ENCODE data around the gene CDC42BPA.

Gene CDC42BPA

DNA sequence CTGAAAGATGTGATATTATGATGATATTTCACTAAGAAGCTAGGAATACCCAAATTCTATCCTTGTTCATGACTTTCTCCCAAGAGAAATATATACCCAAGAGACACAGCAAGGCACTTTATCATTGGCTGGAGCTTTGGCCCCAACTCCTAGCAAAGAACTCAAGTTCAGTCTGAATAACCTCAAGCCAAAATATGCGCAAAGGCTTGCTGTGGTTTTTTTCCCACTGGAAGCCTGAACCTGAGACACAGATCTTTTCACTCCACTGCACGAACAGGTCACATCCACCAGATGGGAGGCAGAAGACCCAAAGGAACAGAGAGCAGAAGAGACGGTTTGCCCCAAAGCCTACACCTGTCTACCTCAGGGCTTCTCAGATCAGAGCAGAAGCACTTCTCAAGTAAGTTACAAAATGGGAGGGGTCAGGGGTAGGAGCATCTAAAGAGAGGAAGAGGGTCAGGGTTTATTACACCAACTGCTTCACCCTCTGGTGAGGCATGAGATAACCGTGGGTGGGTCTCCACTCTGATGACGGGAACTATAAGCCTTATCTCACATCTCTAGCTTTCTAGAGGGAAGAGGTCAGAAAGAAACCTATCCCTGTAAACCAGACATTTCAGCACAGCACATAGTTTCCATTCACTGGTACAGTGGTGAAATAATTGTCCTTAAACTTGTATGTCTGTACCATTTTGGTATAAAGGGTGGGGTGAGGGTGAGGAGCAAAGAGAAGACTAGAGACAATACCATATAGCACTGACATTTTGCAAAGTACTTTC is 17.1 kb upstream of the CDC42BPA start:
- TF ChIP-seq, protein P1, sequence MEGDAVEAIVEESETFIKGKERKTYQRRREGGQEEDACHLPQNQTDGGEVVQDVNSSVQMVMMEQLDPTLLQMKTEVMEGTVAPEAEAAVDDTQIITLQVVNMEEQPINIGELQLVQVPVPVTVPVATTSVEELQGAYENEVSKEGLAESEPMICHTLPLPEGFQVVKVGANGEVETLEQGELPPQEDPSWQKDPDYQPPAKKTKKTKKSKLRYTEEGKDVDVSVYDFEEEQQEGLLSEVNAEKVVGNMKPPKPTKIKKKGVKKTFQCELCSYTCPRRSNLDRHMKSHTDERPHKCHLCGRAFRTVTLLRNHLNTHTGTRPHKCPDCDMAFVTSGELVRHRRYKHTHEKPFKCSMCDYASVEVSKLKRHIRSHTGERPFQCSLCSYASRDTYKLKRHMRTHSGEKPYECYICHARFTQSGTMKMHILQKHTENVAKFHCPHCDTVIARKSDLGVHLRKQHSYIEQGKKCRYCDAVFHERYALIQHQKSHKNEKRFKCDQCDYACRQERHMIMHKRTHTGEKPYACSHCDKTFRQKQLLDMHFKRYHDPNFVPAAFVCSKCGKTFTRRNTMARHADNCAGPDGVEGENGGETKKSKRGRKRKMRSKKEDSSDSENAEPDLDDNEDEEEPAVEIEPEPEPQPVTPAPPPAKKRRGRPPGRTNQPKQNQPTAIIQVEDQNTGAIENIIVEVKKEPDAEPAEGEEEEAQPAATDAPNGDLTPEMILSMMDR (IDR thresholded peaks at IDR 0.05; ENCODE audit: low read depth, low read length): no peak
- no peak for DNase-seq (ENCODE audit: low read depth in 2 of 2)
- H3K4me3 ChIP-seq (replicated peaks in 1 of 2; ENCODE audit: low read depth in 2 of 2, low read length in 2 of 2): no peak overlapping the region

DNA sequence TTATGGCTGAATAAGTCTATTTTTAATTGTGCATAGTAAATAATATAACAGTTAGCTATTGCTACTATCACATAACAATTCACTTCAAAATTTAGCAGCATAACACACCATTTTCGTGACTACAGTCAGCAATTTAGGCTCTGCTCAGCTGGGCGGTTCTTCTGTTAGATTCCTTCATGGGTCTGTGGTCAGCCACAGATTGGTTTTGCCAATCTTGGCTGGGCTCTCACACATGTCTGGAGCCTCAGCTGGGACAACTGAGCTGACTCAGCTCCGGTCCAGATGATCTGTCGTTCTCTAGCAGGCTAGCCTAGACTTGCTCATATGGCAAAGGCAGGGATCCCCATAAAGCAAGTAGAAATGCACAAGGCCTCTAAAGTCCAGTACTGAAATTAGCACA is 15.1 kb upstream of the CDC42BPA start:
- no peak overlapping the region for H3K4me3 ChIP-seq (replicated peaks in 1 of 2; ENCODE audit: low read depth in 2 of 2, low read length in 2 of 2)
- TF ChIP-seq, protein P1 (IDR thresholded peaks at IDR 0.05; ENCODE audit: low read depth, low read length): no peak
- DNase-seq (ENCODE audit: low read depth in 2 of 2): no peak

DNA sequence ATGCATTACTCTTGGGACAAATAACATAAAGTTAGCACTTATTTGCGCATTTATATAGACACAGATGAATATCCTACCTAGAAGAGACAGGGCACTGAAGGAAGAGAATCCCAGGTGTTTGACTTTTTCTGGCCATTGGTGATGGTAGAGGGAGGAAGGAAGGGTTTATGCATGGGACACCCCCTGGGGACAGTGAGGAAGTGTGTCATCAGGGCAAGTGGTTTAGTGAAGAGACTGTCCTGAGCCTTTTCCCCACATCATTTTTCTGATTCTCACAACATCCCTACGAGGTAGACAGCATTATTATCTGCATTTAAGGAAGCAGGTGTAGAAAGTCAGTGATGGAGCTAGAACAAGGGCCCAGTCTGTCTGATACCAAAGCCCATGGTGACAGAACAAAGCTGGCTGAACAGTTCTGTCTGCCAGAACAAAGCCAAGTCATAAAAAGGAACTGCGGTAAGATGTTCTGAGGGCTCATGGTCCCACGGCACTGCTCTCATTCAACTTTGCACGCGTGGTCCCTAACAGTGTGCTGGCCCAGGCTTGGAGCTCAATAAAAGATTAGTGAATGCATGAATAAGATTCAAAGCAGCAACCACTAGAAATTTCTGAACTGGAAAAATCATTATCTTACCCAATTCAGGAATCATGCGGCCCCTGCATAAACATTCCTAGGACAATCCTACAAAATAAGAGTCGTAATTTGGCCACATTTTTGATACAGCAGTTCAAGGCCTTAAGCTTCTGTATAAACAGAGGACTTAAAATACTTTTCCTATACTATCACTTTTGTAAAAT is 12.2 kb upstream of the CDC42BPA start:
- DNase-seq (ENCODE audit: low read depth in 2 of 2): no peak
- TF ChIP-seq, protein P1 (IDR thresholded peaks at IDR 0.05; ENCODE audit: low read depth, low read length): no peak
- no peak overlapping the region for H3K4me3 ChIP-seq (replicated peaks in 1 of 2; ENCODE audit: low read depth in 2 of 2, low read length in 2 of 2)

DNA sequence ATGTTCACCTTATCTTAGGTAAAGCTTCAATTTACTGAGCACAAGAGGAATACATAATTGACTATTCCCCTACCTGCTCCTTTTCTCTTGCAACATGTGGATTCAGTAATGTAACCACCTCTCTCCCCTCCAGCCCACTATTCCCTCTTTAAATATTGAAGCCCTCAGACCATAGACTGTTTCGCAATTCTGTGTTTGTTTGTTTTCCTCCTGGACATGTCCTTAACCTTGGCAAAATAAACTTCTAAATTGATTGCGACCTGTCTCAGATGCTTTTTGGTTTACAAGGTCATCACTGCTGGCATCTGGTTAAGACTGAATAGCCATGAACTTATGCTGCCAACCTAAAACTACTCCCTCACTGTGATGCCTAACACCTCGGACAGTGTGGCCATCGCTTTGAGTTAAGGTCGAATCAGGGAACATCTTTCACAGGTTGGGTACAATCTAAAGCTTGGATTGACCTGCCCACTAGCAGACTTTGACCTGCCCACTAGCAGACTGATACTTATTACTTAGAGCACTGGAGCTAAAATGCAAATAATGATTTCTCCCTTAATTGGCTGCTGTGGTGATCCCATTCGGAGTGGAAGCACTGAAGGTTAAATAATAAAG is 10.2 kb upstream of the CDC42BPA start:
- no peak overlapping the region for H3K4me3 ChIP-seq (replicated peaks in 1 of 2; ENCODE audit: low read depth in 2 of 2, low read length in 2 of 2)
- TF ChIP-seq, protein P1 (IDR thresholded peaks at IDR 0.05; ENCODE audit: low read depth, low read length): no peak
- no peak for DNase-seq (ENCODE audit: low read depth in 2 of 2)

DNA sequence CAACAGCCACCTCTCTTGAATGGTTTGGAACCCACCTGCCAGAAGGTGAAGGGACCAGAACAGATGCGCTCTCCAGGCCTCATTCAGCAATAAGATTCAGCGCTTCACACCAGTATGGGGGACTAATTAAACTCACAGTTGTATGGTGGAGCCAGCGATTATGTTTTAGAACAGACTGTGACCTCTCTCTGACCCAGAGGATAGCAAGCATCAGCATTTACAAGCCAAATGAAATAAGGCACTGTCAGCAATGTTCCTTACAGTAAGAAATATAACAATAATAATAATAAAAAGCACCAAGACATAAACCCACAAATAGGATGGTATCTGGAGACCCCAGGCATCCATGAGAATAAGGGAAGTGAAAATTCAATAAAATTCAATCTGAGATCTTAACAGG is 6.9 kb upstream of the CDC42BPA start:
- H3K4me3 ChIP-seq (replicated peaks in 1 of 2; ENCODE audit: low read depth in 2 of 2, low read length in 2 of 2): no peak overlapping the region
- TF ChIP-seq, protein P1 (IDR thresholded peaks at IDR 0.05; ENCODE audit: low read depth, low read length): no peak
- DNase-seq (ENCODE audit: low read depth in 2 of 2): no peak

DNA sequence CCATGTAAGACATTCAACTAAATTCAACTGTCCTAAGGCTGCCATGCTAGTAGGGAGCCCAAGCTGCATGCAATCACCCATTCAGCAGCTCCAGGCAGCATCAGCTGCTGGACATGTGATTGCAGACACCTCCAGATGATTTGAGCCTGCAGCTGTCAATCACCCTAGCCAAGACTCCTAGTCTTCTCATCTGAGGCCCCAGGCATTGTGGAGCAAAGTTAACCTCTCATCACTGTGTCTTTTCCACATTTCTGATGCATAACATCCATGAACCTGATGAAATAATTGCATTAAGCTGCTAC is 5.6 kb upstream of the CDC42BPA start:
- no peak overlapping the region for H3K4me3 ChIP-seq (replicated peaks in 1 of 2; ENCODE audit: low read depth in 2 of 2, low read length in 2 of 2)
- TF ChIP-seq, protein P1 (IDR thresholded peaks at IDR 0.05; ENCODE audit: low read depth, low read length): no peak
- no peak for DNase-seq (ENCODE audit: low read depth in 2 of 2)

Data from cardiac fibroblast (primary cell).